DOHH2 (cell line): Measurements from ENCODE around the gene SUGP2.

Source experiments
- EZH2phosphoT487 ChIP-seq: fragments of 200-600 bp; sonication (generic); IDR thresholded peaks from 2 replicates; pipeline ENCODE4 v1.6.1; 2017; ENCODE audit warnings: borderline replicate concordance, mild to moderate bottlenecking, antibody characterized with exemption, low read length, moderate library complexity, mixed read lengths
- TF ChIP-seq, protein P1 (sequence below): fragments of 200-600 bp; sonication (generic); IDR thresholded peaks from one replicate; pipeline ENCODE4 v1.5.1; 2014; ENCODE audit warnings: antibody characterized with exemption, mild to moderate bottlenecking, low read depth, low read length; ENCODE audit not compliant: poor library complexity, severe bottlenecking

DNA sequence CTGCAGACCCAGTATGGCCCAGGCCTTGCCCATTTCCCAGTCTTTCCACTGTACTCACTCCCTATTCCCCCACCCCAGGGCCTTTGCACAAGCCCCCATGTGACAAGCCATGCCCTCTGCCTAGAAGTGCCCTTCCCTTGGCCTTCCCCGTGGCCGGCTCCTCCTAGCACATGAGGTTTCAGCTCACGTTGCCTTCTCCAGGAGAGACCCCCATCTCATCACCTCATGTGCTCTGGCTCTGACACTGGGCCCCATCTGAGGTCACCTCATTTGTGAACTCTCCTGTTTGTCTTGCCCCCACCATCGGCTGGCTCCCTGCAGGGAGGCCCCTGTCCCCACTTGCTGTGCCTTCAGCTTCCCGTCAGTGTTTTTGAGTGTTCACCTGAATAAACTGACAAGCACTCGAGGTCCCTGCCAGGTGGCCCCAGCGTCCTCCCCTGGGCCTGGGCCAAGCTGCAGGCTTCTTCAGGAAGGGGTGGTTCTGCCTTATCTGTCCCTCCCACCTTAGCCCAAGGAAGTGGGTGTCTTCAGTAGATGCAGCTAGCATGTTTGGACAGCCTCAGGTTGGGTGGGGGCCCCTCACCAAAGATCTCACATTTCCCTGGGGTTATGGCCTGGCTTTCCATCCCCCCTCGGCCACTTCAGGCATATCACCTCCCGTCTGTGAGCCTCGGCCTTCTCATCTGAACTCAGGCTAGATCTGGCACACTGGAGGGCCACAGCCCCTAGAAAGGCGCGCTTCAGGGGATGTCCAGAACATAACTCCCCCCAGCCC lies 26.7 kb upstream of the SUGP2 start:
- TF ChIP-seq, protein P1, sequence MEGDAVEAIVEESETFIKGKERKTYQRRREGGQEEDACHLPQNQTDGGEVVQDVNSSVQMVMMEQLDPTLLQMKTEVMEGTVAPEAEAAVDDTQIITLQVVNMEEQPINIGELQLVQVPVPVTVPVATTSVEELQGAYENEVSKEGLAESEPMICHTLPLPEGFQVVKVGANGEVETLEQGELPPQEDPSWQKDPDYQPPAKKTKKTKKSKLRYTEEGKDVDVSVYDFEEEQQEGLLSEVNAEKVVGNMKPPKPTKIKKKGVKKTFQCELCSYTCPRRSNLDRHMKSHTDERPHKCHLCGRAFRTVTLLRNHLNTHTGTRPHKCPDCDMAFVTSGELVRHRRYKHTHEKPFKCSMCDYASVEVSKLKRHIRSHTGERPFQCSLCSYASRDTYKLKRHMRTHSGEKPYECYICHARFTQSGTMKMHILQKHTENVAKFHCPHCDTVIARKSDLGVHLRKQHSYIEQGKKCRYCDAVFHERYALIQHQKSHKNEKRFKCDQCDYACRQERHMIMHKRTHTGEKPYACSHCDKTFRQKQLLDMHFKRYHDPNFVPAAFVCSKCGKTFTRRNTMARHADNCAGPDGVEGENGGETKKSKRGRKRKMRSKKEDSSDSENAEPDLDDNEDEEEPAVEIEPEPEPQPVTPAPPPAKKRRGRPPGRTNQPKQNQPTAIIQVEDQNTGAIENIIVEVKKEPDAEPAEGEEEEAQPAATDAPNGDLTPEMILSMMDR: no peak
- no peak for TF ChIP-seq EZH2phosphoT487
